T47D (cell line): ENCODE measurements around the gene ZP3.
"Not testable (repeated sequence)": the region's sequence is repeated elsewhere in the genome, so short reads cannot be mapped to it uniquely, and the experiment has no call there.

Source experiments
- DNase-seq, 2 experiments: peaks; one replicate each; pipeline versions ENCODE4 v3.0.0 to v3.0.0-alpha.2; 2011 to 2012; ENCODE audit warnings: low read depth in 1 of 2, low spot score in 1 of 2
- in situ Hi-C: cut with HindIII; loops from 2 replicates; pipeline ENCODE4 v1.10.0; 2016; ENCODE audit warnings: low sequenced_read_pairs, low pct_unique_long_range_greater_than_20kb

Gene ZP3

DNA sequence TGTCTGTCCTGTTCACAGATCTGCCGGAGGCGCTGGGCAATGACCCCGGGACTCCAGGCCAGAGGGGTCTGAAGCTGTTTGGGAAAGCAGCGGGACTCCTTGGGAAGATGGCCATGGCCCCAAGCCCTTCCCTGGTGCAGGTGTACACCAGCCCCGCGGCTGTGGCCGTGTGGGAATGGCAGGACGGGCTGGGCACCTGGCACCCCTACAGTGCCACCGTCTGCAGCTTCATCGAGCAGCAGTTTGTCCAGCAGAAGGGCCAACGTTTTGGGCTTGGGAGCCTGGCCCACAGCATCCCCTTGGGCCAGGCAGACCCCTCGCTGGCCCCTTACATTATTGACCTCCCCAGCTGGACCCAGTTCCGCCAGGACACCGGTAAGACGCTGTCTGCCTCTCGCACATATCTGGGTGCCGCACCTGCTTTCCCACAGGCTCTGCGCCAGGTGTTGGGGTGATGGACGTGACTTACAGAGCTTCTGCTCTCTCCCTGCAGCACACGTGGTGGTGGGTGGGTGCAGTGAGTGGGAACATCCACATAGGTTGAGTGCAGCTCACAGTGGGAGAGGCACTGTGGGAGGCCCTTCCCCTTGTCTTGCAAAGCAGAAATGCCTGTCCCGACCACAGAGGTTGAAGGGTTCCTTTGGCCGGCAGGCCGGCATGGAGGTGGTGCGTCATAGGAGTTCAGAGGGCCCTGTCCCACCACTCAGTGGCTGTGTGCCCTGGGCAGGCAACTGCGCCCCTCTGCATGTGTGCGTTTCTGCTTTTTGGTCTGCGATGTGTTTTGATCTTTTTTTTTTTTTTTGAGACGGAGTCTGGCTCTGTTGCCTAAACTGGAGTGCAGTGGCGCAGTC is 55.9 kb downstream of the ZP3 start:
- DNase-seq, in situ Hi-C loops: not testable (repeated sequence)

GRCh38 chr7:76482660-76483059 is 57.9 kb downstream of the ZP3 start:
- in situ Hi-C loops, DNase-seq: not testable (repeated sequence)

- in situ Hi-C loops, DNase-seq: not testable (repeated sequence)
These were observed 58.3 kb downstream of the ZP3 start for GRCh38 chr7:76483081-76483480.

GRCh38 chr7:76484456-76484855 is 59.7 kb downstream of the ZP3 start:
- DNase-seq, in situ Hi-C loops: not testable (repeated sequence)

GRCh38 chr7:76485822-76486610 is 61.3 kb downstream of the ZP3 start:
- in situ Hi-C loops, DNase-seq: not testable (repeated sequence)

DNA sequence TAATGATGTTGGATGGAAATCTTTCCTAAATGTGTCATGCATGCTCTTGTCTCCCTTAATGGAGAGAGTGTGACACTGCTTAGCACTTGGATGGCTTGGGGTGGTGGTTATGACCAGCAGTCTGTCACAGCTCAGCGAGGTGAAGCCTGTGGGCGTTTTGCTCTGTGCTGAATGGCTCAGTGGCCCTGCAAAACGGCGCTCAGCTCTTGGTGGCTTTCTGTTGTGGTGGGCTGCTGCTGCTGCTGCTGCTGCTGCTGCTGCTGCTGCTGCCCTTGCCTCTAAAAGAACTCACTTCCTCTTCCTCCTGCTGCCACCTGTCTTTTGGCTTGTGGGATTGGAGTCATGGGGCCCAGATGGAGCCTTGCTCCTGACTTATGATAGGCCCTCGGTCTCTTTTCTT is 61.9 kb downstream of the ZP3 start:
- DNase-seq, in situ Hi-C loops: not testable (repeated sequence)

DNA sequence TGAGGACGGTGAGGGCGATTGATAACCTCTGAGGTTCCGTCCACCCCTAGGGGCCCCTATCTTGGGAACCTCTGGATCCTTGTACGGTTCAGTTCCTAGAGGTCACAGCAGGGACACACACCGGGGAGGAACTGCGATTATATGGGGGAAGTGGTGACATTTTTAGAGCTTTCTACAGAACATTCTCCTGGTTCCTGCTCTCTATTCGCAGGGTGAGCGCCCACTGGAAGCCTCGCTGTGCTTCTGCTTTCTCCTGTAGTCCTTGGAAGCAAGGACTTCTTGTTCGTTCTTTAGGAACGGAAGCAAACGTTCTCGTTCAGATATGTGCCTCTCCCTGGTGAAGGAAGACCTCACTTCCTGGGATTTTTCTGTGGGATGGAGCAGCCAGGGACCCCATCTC is 63.2 kb downstream of the ZP3 start:
- in situ Hi-C loops, DNase-seq: not testable (repeated sequence)
